Fibroblast of the aortic adventitia (primary cell): ENCODE measurements around the gene ZNF750. TPM values are rescaled to one million over a fixed set of nuclear protein-coding genes. Genes with fewer than 3 reads are reported as not detected.

ENCODE experiments used
- DNase-seq: peaks from one replicate; pipeline ENCODE4 v3.0.0-alpha.2; 2010; ENCODE audit warnings: low read depth
- H3K4me3 ChIP-seq: 2 replicates; pipeline ENCODE4 v1.5.1; 2011; ENCODE audit warnings: low read depth, mild to moderate bottlenecking, control low read depth, low read length, moderate library complexity
- CTCF ChIP-seq: IDR thresholded peaks from 2 replicates; pipeline ENCODE4 v1.5.1; 2011; ENCODE audit warnings: mild to moderate bottlenecking, low read length, control low read depth, inconsistent platforms; ENCODE audit not compliant: insufficient read depth
- total RNA-seq: library from RNA; depleted of rRNA; stranded (reverse); fragments of >200 nt; gene quantifications from 2 replicates; pipeline ENCODE4 v1.2.3, GENCODE V29; 2012; ENCODE audit warnings: low replicate concordance

ZNF750 gene
- total RNA-seq, 1 donor = not detected

GRCh38 chr17:82820278-82821251 lies 19.3 kb downstream of the ZNF750 start:
- TF ChIP-seq CTCF = no peak
- no peak overlapping the region for H3K4me3 ChIP-seq
- no peak for DNase-seq

GRCh38 chr17:82817947-82818346 lies 21.9 kb downstream of the ZNF750 start:
- TF ChIP-seq CTCF = no peak
- DNase-seq = no peak
- no peak overlapping the region for H3K4me3 ChIP-seq

GRCh38 chr17:82816358-82816757 lies 23.5 kb downstream of the ZNF750 start:
- no peak for TF ChIP-seq CTCF
- no peak overlapping the region for H3K4me3 ChIP-seq
- peak; percentile 32 for DNase-seq

- no peak for DNase-seq
- H3K4me3 ChIP-seq = no peak overlapping the region
- TF ChIP-seq CTCF = no peak
Observed at GRCh38 chr17:82815790-82816305, 24.0 kb downstream of the ZNF750 start.

GRCh38 chr17:82815354-82815753 lies 24.5 kb downstream of the ZNF750 start:
- no peak for TF ChIP-seq CTCF
- no peak overlapping the region for H3K4me3 ChIP-seq
- no peak for DNase-seq

- no peak for TF ChIP-seq CTCF
- H3K4me3 ChIP-seq = no peak overlapping the region
- DNase-seq = no peak
Observed at GRCh38 chr17:82814834-82815233, 25.0 kb downstream of the ZNF750 start.
